Choroid plexus epithelial cell (primary cell): ENCODE measurements around the gene AP1G2.

Experiments used
- DNase-seq: peaks from one replicate; pipeline ENCODE4 v3.0.0-alpha.2; 2010; ENCODE audit warnings: low read depth
- H3K4me3 ChIP-seq: 2 replicates; pipeline ENCODE4 v1.5.1; 2011; ENCODE audit warnings: low read depth, mild to moderate bottlenecking, control low read depth, low read length, moderate library complexity
- TF ChIP-seq, protein P1 (sequence below): conservative IDR thresholded peaks from 2 replicates; pipeline ENCODE4 v1.5.1; 2011; ENCODE audit warnings: low read depth, mild to moderate bottlenecking, control low read depth, inconsistent platforms, low read length, moderate library complexity

Gene AP1G2

DNA sequence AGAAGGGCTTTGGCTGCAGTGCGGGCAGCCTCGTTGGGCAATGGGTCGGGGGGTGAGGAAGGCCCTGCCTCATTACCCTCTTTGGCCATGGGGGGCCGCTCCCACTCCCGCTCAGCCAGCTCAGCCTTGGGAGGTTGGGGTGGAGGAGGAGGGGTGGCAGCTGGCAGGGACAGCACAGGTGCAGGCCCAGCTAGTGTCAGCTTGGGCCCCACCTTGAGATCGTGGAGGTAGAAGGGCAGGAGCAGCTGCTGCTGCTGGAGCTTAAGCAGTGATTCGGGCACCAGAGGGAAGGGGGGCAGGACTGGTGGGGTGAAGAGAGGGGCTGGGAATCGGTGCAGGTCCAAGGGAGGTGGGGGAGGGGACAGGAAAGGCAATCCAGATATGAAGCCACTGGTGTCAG is 42.0 kb downstream of the AP1G2 start:
- TF ChIP-seq, protein P1, sequence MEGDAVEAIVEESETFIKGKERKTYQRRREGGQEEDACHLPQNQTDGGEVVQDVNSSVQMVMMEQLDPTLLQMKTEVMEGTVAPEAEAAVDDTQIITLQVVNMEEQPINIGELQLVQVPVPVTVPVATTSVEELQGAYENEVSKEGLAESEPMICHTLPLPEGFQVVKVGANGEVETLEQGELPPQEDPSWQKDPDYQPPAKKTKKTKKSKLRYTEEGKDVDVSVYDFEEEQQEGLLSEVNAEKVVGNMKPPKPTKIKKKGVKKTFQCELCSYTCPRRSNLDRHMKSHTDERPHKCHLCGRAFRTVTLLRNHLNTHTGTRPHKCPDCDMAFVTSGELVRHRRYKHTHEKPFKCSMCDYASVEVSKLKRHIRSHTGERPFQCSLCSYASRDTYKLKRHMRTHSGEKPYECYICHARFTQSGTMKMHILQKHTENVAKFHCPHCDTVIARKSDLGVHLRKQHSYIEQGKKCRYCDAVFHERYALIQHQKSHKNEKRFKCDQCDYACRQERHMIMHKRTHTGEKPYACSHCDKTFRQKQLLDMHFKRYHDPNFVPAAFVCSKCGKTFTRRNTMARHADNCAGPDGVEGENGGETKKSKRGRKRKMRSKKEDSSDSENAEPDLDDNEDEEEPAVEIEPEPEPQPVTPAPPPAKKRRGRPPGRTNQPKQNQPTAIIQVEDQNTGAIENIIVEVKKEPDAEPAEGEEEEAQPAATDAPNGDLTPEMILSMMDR: no peak
- no peak for DNase-seq
- H3K4me3 ChIP-seq: no peak overlapping the region

DNA sequence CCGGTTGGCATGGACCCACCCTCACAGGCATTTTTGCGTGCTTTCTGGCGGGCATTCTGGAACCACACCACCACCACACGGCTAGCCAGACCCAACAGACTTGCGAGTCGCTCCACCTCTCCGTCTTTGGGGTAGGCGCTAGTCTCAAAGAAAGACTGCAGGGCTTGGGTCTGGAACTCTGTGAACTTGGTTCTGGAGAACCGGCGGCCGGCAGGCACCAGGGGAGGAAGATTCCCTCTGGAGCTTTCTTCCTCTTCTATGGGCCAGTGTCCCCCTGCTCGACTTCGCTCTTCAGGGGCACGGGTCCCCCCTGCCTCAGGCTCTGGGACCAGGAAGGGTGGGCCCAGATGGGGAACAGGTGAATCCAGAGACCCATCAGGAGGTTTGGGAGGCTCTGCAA is 42.6 kb downstream of the AP1G2 start:
- no peak for DNase-seq
- TF ChIP-seq, protein P1: no peak
- H3K4me3 ChIP-seq: no peak overlapping the region

DNA sequence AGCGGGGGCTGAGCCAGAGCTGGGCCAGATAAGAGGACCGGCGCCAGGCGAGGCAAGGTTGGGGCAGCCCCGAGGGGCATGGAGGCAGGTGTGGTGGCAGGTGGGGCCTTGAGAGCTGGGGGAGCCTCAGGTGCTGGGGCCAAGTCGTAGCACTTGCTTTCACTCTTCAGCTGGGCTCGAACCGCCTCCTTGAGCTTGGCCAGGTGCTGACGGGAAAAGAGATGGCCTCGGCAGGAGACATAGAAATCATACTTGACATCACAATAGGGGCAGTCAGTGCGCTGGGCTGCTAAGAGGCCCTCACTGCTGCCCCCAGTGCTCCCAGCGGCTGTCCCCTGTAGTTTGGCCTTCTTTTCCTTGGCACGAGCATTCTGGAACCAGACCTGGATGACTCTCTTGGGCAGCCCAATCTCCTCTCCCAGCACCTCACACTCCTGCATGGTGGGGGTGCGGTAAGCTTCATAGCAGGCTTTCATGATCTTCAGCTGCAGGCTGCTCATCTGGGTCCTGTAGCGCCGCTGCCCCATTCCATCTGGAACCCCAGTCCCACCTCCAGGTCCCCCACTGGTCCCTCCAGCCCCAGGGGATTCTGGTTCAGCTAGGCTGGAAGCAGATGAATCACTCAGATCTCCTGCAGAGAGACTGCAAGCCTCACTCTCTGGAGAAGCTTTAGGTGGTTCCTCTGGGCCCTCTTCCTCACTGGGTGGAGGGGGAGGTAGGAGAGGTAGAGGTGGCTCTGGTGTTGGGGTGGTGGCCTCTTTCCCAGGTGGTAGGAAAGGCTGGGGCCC is 44.2 kb downstream of the AP1G2 start:
- TF ChIP-seq, protein P1: no peak
- no peak overlapping the region for H3K4me3 ChIP-seq
- peak; percentile 7 for DNase-seq

DNA sequence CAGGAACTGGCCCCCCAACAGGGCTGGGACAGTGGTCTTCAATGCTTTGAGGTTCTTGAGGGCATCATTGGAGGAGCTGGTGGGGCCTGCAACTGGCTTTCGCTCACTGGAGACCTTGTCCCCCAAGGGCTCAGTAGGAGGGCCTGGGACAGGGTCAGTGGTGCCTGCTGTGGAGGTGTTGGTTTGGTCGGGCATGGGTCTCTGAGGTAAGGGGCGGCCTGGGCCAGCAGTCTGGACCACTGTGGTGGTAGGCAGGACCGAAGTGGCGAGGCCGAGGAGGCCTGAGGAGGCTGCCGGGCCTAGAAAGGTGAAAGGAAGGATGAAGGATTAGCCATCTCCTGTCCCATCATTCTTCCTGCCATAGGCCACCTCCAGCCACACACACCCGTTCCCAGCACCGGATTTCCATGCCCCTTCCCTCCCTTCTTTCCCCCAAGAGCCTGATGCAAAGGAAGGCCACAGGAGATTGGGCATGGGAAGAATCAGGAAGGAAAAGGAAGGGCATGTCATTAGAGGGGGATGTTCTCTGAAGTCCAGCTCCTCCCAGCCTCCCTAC is 44.9 kb downstream of the AP1G2 start:
- TF ChIP-seq, protein P1: no peak
- no peak for DNase-seq
- no peak overlapping the region for H3K4me3 ChIP-seq

DNA sequence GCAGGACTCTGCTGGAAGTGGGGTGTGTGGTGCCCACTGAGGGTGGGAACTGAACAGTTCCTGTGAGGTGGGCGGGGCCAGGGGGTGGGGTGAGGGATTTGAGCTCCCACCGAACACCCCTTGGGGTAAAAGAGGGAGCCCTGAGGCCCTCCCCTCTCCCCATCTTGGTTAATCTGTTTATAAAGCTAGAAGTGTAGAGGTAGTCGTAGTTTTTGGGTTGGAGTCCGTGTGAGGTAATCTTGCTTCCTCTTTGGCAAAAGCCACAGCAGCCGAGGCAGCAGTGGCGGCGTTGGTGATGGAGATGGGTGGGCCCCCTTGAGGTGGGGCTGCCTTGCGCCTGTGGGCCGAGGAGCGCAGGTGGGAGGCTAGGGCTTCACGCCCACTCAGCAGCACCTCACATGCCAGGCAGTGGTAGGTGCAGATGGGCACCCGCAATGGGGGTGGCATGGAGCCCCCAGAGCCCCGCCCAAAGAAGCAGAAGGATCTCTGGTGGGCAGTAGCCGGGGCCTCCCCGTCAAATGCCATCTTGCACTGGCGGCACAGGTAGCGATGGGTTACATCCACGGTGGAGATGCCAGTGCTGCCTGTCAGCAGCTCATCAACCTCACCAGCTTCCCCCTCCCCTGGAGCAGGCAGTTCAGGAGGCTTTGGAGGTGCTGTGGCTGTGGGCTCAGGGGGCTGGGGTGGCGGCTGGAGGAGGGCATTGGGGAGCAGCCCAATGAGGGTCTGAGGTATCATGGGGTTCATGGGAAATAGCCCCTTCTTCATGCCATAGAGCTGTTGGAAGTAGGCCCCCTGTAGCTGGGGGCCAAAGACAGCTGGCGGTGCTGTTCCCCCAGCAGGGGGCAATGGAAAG is 45.6 kb downstream of the AP1G2 start:
- TF ChIP-seq, protein P1: no peak
- no peak overlapping the region for H3K4me3 ChIP-seq
- DNase-seq: no peak

DNA sequence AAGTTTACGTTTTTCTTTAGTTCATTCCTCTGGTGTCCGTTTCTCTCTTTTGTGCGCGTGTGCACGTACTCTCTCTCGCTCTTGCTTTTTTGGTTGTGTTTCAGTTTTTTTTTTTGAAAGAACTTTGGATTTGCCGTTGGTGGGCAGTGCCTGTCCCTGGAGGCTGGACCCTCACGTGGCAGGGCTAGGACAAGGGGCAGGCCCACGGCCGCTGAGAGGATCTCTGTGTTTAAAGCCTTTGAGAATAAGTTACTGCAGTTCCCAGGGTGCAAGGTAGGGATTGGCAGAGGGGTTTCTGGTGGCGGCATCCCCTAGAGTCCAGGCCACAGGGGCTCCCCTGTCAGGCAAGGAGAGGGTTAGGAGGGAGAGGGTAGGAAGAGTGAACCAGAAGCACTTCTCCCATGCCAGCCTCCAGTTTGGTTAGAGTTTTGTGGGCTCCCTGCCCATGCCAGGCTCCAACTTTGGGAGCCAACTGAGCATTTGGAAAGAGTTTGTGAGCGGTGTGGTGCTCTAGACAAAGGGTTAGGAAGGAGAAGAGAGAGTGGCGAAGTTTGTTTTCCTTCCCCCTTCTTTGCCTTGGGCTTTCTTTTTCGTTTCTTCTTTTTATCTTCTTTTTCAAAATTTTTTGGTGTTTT is 46.6 kb downstream of the AP1G2 start:
- no peak for DNase-seq
- no peak overlapping the region for H3K4me3 ChIP-seq
- TF ChIP-seq, protein P1: no peak
